Erythroblast (primary cell): Measurements from ENCODE around the gene TMEM242.

Experiments used
- GATA1 ChIP-seq: IDR thresholded peaks from 2 replicates; pipeline ENCODE4 v1.6.1; 2011; ENCODE audit warnings: low read depth, mild to moderate bottlenecking, control low read depth, low read length, moderate library complexity
- POLR2A ChIP-seq: IDR thresholded peaks from 2 replicates; pipeline ENCODE4 v1.6.1; 2011; ENCODE audit warnings: mild to moderate bottlenecking, low read length

DNA sequence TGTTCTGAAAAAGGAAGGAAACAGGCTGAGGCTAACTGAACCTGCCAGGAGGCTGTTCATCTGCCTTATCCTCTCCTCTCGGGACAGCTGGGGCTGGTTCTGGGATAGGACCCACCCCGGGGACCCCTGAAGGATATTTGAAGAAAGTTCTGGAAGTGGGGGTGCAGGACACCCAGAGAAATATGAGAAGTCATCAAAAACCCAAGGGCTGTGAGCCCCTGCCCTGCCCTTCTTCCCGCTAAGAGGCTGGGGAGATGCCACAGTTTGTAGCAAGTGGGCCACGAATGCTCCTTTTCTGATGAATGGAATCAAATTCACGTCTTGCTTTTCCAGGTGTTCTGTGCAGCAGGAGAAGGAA, 37.9 kb downstream of the TMEM242 start:
- no peak for TF ChIP-seq POLR2A
- no peak for TF ChIP-seq GATA1
